HT1080 (cell line): ENCODE results near the gene CFAP91. TPM values are rescaled to one million over a fixed set of nuclear protein-coding genes. Genes with fewer than 3 reads are reported as not detected.
A peak's percentile ranks its signal among the peaks of the same experiment; 100 is the strongest.
"Not testable (repeated sequence)": the region's sequence is repeated elsewhere in the genome, so short reads cannot be mapped to it uniquely, and the experiment has no call there.

Experiments
- DNase-seq: peaks from one replicate; pipeline ENCODE4 v3.0.0-alpha.2; 2015; ENCODE audit warnings: low read depth
- total RNA-seq: library from RNA; depleted of rRNA; stranded (reverse); fragments of >200 nt; shearing (Covaris generic); gene quantifications from 2 replicates; pipeline ENCODE4 v1.2.3, GENCODE V29; 2014

The CFAP91 gene
- total RNA-seq, 1 experiment from 2014 or later: not detected

GRCh38 chr3:119676771-119677640 lies 25.8 kb upstream of the CFAP91 start, which contains the start of gene COX17:
COX17 (minus strand) TSS chr3:119677406; CDS start chr3:119677310, 96 bp downstream.
- DNase-seq: peak; percentile 97

- no peak for DNase-seq
These were observed 25.2 kb upstream of the CFAP91 start for GRCh38 chr3:119677641-119677934.

GRCh38 chr3:119678209-119678608 lies 24.6 kb upstream of the CFAP91 start:
- not testable (repeated sequence) for DNase-seq

GRCh38 chr3:119679874-119680273 lies 22.9 kb upstream of the CFAP91 start:
- no peak for DNase-seq

- DNase-seq: peak; percentile 38
These were observed 21.5 kb upstream of the CFAP91 start for GRCh38 chr3:119681279-119681678.

GRCh38 chr3:119683421-119683820 lies 19.4 kb upstream of the CFAP91 start:
- no peak for DNase-seq

GRCh38 chr3:119690043-119690656 lies 12.7 kb upstream of the CFAP91 start:
- peak; percentile 36 for DNase-seq

GRCh38 chr3:119695480-119695879 lies 7.3 kb upstream of the CFAP91 start:
- DNase-seq: peak; percentile 81

- DNase-seq: no peak
These were observed 5.4 kb upstream of the CFAP91 start for GRCh38 chr3:119697394-119697793.

GRCh38 chr3:119700269-119700919 lies 2.4 kb upstream of the CFAP91 start:
- DNase-seq: peak; percentile 73

GRCh38 chr3:119700920-119701734 lies 1.7 kb upstream of the CFAP91 start:
- DNase-seq: no peak

GRCh38 chr3:119703820-119704531 lies 1.2 kb downstream of the CFAP91 start:
- no peak for DNase-seq

- DNase-seq: no peak
These were observed 12.3 kb downstream of the CFAP91 start for GRCh38 chr3:119715105-119715504.

GRCh38 chr3:119716998-119717397 lies 14.2 kb downstream of the CFAP91 start:
- no peak for DNase-seq

GRCh38 chr3:119717520-119717919 lies 14.7 kb downstream of the CFAP91 start:
- no peak for DNase-seq

- DNase-seq: no peak
These were observed 20.2 kb downstream of the CFAP91 start for GRCh38 chr3:119723022-119723421.

- no peak for DNase-seq
These were observed 24.1 kb downstream of the CFAP91 start for GRCh38 chr3:119726909-119727308.

GRCh38 chr3:119729996-119730395 lies 27.2 kb downstream of the CFAP91 start:
- DNase-seq: no peak

GRCh38 chr3:119731560-119732343 lies 28.9 kb downstream of the CFAP91 start:
- DNase-seq: peak; percentile 78

- no peak for DNase-seq
These were observed 31.0 kb downstream of the CFAP91 start for GRCh38 chr3:119733812-119734211.
